PC-3 (cell line): Measurements from ENCODE around the gene OGDH. TPM values are rescaled to one million over a fixed set of nuclear protein-coding genes. Genes with fewer than 3 reads are reported as not detected.
"Not testable (repeated sequence)": the region's sequence is repeated elsewhere in the genome, so short reads cannot be mapped to it uniquely, and the experiment has no call there.

Experiments
- ATAC-seq: fragments of 200-7000 bp; cut with Tn5 transposase; 2 replicates; pipeline ENCODE4 v1.9.1; 2020; ENCODE audit warnings: mild to moderate bottlenecking, moderate library complexity
- BruUV-seq: library from RNA; stranded (reverse); fragments of 400-500 nt; replicated peaks from 2 replicates; lab custom pipeline; 2021; lab: Mats Ljungman, UMichigan
- CTCF ChIA-PET: fragments of 300-600 bp; sonication (Branson Sonifier 250); formaldehyde crosslinking; loops from one replicate; lab custom pipeline; 2022; ENCODE audit warnings: antibody characterized with exemption; lab: Charles Lee
- POLR2A ChIA-PET: fragments of 300-600 bp; sonication (Branson Sonifier 250); formaldehyde crosslinking; loops from one replicate; lab custom pipeline; 2022; ENCODE audit warnings: antibody characterized with exemption; ENCODE audit not compliant: unreplicated experiment; lab: Charles Lee
- DNase-seq: peaks from one replicate; pipeline ENCODE4 v3.0.0-alpha.2; 2015
- H2AFZ ChIP-seq: fragments of 300-600 bp; sonication (generic); 2 replicates; pipeline ENCODE4 v1.6.0; 2016; ENCODE audit warnings: antibody characterized with exemption, low read length
- H3F3A ChIP-seq: fragments of 300-600 bp; sonication (generic); one replicate; pipeline ENCODE4 v1.6.0; 2017; ENCODE audit warnings: antibody characterized with exemption, low read length, control low read depth, mild to moderate bottlenecking; ENCODE audit not compliant: unreplicated experiment
- H3K27ac ChIP-seq: fragments of 300-600 bp; sonication (generic); 2 replicates; pipeline ENCODE4 v1.5.1; 2016; ENCODE audit warnings: mild to moderate bottlenecking, low read length
- H3K27me3 ChIP-seq: fragments of 300-600 bp; sonication (generic); 2 replicates; pipeline ENCODE4 v1.6.1; 2016; ENCODE audit warnings: low read length, mixed read lengths
- H3K36me3 ChIP-seq: fragments of 300-600 bp; sonication (generic); 2 replicates; pipeline ENCODE4 v1.6.1; 2016; ENCODE audit warnings: low read depth, mixed run types, low read length, mixed read lengths
- H3K4me1 ChIP-seq: fragments of 300-600 bp; sonication (generic); 2 replicates; pipeline ENCODE4 v1.5.1; 2016; ENCODE audit warnings: low read length; ENCODE audit not compliant: insufficient read depth
- H3K4me2 ChIP-seq: fragments of 300-600 bp; sonication (generic); 2 replicates; pipeline ENCODE4 v1.6.0; 2016; ENCODE audit warnings: low read length
- H3K4me3 ChIP-seq: fragments of 300-600 bp; sonication (generic); 2 replicates; pipeline ENCODE4 v1.5.1; 2016; ENCODE audit warnings: mild to moderate bottlenecking, low read length, mixed read lengths
- H3K79me2 ChIP-seq: fragments of 300-600 bp; sonication (generic); 2 replicates; pipeline ENCODE4 v1.6.1; 2017; ENCODE audit warnings: low read length, mixed read lengths
- H3K9ac ChIP-seq: fragments of 300-600 bp; sonication (generic); 2 replicates; pipeline ENCODE4 v1.6.0; 2016; ENCODE audit warnings: mild to moderate bottlenecking, low read length
- H3K9me2 ChIP-seq: fragments of 300-600 bp; sonication (generic); replicated peaks from 2 replicates; pipeline ENCODE4 v1.6.1; 2016; ENCODE audit warnings: mixed run types, low read length, mixed read lengths
- H3K9me3 ChIP-seq: fragments of 300-600 bp; sonication (generic); 2 replicates; pipeline ENCODE4 v1.6.1; 2016; ENCODE audit warnings: low read length, mixed read lengths
- H4K20me1 ChIP-seq: fragments of 300-600 bp; sonication (generic); 2 replicates; pipeline ENCODE4 v1.6.1; 2016; ENCODE audit warnings: low read length, mixed read lengths
- EZH2 ChIP-seq: fragments of 300-600 bp; sonication (generic); IDR thresholded peaks from one replicate; pipeline ENCODE4 v1.6.1; 2017; ENCODE audit warnings: antibody characterized with exemption, mild to moderate bottlenecking, low read length; ENCODE audit not compliant: unreplicated experiment
- EZH2phosphoT487 ChIP-seq: fragments of 300-600 bp; sonication (generic); IDR thresholded peaks from 2 replicates; pipeline ENCODE4 v1.6.1; 2018; ENCODE audit warnings: mild to moderate bottlenecking, antibody characterized with exemption, low read length, borderline replicate concordance
- intact Hi-C: fragments of 100-400 bp; cut with micrococcal nuclease; formaldehyde crosslinking; loops from 2 replicates; pipeline ENCODE4 v1.9.0; 2023
- total RNA-seq: library from RNA; depleted of rRNA; stranded (reverse); fragments of >200 nt; gene quantifications from 2 replicates; pipeline ENCODE4 v1.2.3, GENCODE V29; 2014
- TF ChIP-seq, protein P1 (sequence below): fragments of 300-600 bp; sonication (generic); conservative IDR thresholded peaks from 2 replicates; pipeline ENCODE4 v1.5.1; 2017; ENCODE audit warnings: antibody characterized with exemption, low read depth, mild to moderate bottlenecking, low read length

OGDH gene
- total RNA-seq, 1 experiment from 2014 or later = 66.2 TPM

DNA sequence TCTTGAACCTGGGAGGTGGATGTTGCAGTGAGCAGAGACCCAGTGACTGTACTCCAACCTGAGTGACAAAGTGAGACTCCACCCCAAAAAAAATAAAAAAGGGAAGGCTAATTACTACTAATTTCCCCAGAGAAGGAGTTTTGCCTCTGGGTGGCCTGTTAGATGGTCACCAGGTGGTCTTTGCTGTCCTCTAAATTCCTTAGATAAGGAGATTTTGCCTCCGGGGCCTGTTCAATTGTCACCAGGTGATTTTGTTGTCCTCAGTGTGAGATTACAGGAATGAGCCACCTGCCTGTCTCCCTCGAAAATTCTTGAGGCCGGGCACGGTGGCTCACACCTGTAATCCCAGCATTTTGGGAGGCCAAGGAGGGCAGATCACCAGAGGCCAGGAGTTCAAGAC, 117.8 kb downstream of the OGDH start:
- DNase-seq = no peak
- Histone ChIP-seq H3K9me3 (no peaks in the 10 kb centered on the region), H3K4me2 (no peak overlapping the region), H3K9me2 (no peaks in the 10 kb centered on the region), H4K20me1 (no peaks in the 10 kb centered on the region), H3K4me3 (no peak overlapping the region), H3K4me1 (peaks cover 8% of the 10 kb centered on the region), H2AFZ (no peak overlapping the region), H3K36me3 (no peaks in the 10 kb centered on the region), H3K27ac (no peak overlapping the region), H3F3A (no peaks in the 10 kb centered on the region), H3K27me3 (no peaks in the 10 kb centered on the region), H3K9ac (no peak overlapping the region), H3K79me2 (no peaks in the 10 kb centered on the region)
- no TSS peak for BruUV-seq
- ATAC-seq = no peak
- CTCF ChIA-PET = no interaction called here
- TF ChIP-seq EZH2phosphoT487 = no peak
- no peak for TF ChIP-seq EZH2
- TF ChIP-seq, protein P1, sequence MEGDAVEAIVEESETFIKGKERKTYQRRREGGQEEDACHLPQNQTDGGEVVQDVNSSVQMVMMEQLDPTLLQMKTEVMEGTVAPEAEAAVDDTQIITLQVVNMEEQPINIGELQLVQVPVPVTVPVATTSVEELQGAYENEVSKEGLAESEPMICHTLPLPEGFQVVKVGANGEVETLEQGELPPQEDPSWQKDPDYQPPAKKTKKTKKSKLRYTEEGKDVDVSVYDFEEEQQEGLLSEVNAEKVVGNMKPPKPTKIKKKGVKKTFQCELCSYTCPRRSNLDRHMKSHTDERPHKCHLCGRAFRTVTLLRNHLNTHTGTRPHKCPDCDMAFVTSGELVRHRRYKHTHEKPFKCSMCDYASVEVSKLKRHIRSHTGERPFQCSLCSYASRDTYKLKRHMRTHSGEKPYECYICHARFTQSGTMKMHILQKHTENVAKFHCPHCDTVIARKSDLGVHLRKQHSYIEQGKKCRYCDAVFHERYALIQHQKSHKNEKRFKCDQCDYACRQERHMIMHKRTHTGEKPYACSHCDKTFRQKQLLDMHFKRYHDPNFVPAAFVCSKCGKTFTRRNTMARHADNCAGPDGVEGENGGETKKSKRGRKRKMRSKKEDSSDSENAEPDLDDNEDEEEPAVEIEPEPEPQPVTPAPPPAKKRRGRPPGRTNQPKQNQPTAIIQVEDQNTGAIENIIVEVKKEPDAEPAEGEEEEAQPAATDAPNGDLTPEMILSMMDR = no peak
- intact Hi-C loops = no loop called here
- POLR2A ChIA-PET = no interaction called here

- CTCF ChIA-PET, H4K20me1 ChIP-seq, H3K27me3 ChIP-seq, H2AFZ ChIP-seq, H3K36me3 ChIP-seq, intact Hi-C loops, H3K9ac ChIP-seq, H3K9me2 ChIP-seq, H3K4me1 ChIP-seq, H3K79me2 ChIP-seq, DNase-seq, H3K27ac ChIP-seq, H3K4me2 ChIP-seq, H3K9me3 ChIP-seq, POLR2A ChIA-PET, BruUV-seq, ATAC-seq, H3F3A ChIP-seq, H3K4me3 ChIP-seq: not testable (repeated sequence)
These were observed 119.8 kb downstream of the OGDH start for GRCh38 chr7:44726250-44726649.

GRCh38 chr7:44727158-44727936, 120.9 kb downstream of the OGDH start:
- H3K27ac ChIP-seq = no peak overlapping the region
- BruUV-seq = no TSS peak
- no peak overlapping the region for H3K9ac ChIP-seq
- DNase-seq (peak; percentile 34), ATAC-seq (peak; percentile 70)
- H3K9me3 ChIP-seq = no peaks in the 10 kb centered on the region
- intact Hi-C loops = no loop called here
- H3K4me2 ChIP-seq = no peak overlapping the region
- H3K36me3 ChIP-seq = no peaks in the 10 kb centered on the region
- H3K79me2 ChIP-seq = no peaks in the 10 kb centered on the region
- no peaks in the 10 kb centered on the region for H3K9me2 ChIP-seq
- POLR2A ChIA-PET = interaction anchor here (0.6 kb wide), 1 partner anchor 159 kb away, joined by 3 read pairs; no protein-coding TSS in a partner anchor
- H2AFZ ChIP-seq = peak overlapping the region; percentile 54
- no peak overlapping the region for H3K4me3 ChIP-seq
- no peaks in the 10 kb centered on the region for H3F3A ChIP-seq
- no peak for TF ChIP-seq EZH2phosphoT487
- TF ChIP-seq EZH2 = no peak
- TF ChIP-seq, protein P1 = no peak
- H4K20me1 ChIP-seq = no peaks in the 10 kb centered on the region
- peaks cover 8% of the 10 kb centered on the region for H3K4me1 ChIP-seq
- CTCF ChIA-PET = no interaction called here
- no peaks in the 10 kb centered on the region for H3K27me3 ChIP-seq
